NCI-H146 (cell line): ENCODE data around the gene DNMT1.
"Not testable (repeated sequence)": the region's sequence is repeated elsewhere in the genome, so short reads cannot be mapped to it uniquely, and the experiment has no call there.

Experiments used
- DNase-seq: peaks from one replicate; lab custom pipeline; 2025; lab: John Stamatoyannopoulos, UW

The DNMT1 gene

DNA sequence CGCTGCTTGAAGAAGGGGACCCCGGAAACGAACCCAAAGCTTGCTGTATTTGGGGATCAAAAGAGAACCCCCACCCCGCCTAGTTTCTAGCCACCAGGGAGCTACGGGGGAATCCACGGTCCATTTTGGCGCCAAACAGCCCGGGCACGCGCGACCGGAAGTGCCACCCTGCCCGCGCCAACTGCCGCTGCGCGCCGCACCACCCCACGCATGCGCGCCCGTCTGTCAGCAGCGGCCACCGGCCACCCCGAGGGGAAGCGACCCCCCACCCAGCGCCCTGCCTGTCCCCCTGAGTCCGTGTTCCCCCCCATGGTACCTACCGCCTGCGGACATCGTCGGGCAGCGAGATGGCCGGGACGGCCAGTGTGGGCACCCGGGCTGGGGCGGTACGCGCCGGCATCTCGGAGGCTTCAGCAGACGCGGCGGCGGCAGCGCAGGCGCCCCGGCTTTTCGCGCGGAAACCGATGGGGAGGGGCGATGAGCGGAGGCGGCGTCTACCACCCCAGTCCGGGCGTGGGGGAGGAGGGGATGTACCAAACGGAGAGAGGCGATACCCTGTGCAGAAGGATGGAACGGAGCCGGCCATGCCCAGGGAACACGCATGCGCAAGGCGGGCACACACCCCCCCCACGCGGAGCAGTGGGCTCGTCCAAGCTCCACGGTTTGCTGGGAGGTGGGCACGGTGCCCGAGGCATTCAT lies at the start of gene DNMT1:
TSS of gene DNMT1 (minus strand) at position 454 of the 699 bp plus-strand sequence. CDS start at position 400, 54 bp downstream.
- DNase-seq: peak; percentile 93

DNA sequence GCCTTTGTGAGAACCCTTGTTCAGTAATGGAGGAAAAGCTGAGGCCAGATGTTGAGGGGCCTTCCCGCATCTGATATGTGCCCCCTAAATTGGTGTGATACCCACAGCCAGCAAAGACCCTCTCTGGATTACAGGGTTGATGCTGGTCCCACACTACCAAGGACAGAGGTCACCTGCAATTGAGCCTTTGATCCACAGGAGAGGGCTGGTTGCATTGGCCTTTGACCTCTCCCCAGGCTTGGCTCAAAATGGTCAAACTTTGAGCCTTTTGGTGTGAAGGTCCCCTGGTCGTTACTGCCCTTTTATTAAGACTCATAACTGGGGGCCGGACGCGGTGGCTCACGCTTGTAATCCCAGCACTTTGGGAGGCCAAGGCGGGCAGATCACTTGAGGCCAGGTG lies 48.9 kb upstream of the DNMT1 start:
- no peak for DNase-seq

DNA sequence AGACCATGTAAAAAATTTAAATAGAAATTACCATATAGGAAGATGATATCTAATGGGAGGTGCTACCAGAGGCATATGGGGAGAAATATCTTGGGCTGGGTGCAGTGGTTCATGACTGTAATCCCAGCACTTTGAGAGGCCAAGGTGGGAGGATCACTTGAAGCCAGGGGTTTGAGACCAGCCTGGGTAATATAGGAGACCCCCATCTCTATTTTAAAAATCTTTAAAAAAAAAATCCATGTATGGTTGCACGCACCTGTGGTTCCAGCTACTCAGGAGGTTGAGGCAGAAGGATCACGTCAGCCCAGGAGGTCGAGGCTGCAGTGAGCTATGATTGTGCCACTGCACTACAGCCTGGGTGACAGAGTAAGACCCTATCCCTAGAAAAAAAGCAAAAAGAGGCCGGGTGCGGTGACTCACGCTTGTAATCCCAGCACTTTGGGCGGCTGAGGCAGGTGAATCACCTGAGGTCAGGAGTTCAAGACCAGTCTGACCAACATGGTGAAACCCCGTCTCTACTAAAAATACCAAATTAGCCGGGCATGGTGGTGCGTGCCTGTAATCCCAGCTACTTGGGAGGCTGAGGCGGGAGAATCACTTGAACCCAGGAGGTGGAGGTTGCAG lies 47.2 kb upstream of the DNMT1 start:
- DNase-seq: not testable (repeated sequence)

DNA sequence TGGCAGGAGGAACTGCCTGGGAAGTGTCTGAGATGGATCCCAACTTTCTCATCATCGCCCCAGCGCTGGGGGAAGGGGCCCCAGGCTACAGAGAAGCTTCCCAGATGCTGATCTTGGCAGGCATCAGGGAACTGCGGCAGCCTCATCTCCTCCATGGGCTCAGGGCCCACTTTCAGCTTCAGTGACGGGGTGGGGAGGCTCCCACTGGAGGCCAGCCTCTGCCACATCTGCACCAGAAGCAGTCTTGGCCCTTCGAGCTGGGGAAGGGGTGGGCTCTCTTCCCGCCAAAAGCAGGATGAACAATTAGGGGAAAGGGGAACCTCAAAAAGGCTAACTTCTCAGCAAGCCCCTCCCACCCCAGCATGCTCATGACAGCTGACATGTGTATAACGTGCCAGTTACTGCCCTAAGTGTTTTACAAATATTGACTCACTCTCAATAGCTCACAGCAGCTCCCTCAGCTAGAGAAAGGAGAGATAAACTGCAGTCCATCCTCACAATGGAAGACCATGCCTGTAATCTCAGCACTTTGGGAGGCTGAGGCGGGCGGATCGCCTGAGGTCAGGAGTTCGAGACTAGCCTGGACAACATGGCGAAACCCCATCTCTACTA lies 43.5 kb upstream of the DNMT1 start:
- DNase-seq: peak; percentile 97

DNA sequence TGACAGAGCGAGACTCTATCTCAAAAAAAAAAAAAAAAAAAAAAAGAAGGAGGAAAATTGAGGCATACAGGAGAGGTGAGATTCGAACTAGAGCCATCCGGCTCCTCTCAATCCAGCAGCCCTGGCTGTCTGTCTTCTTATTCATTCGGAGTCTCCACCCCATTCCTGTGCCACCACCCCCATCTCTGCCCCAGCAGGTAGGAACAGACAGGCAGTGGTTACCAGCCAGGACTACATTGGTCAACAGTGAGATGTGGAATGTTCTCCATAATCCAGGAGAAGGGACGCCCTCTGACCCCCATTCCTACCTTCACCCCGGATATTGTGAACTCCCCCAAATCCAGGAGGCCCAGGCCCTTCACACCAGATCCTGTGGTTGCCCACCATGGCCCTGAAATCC lies 42.9 kb upstream of the DNMT1 start:
- peak; percentile 42 for DNase-seq

DNA sequence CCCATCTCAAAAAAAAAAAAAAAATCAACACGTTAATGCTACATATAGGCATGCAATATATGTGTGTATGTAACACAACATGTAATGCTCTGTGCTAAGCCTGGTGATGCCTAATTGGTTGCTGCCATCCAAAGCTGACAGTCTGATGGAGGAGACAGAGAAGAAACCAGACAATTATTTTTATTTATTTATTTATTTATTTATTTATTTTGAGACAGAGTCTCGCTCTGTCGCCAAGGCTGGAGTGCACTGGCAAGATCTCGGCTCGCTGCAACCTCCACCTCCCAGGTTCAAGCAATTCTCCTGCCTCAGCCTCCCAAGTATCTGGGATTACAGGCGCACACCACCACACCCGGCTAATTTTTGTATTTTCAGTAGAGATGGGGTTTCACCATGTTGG lies 40.7 kb upstream of the DNMT1 start:
- not testable (repeated sequence) for DNase-seq

DNA sequence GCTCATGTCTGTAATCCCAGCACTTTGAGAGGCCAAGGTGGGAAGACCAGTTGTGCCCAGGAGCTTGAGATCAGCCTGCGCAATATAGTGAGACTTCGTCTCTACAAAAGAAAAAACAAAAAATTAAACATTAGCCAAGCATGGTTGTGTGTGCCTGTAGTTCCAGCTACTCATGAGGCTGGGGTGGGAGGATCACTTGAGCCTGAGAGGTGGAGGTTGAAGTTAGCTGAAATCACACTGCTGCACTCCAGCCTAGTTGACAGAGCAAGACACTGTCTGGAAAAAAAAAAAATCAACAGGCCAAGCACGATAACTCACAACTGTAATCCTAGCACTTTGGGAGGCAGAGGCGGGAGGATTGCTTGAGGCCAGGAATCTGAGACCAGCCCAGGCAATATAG lies 40.2 kb upstream of the DNMT1 start:
- DNase-seq: no peak

DNA sequence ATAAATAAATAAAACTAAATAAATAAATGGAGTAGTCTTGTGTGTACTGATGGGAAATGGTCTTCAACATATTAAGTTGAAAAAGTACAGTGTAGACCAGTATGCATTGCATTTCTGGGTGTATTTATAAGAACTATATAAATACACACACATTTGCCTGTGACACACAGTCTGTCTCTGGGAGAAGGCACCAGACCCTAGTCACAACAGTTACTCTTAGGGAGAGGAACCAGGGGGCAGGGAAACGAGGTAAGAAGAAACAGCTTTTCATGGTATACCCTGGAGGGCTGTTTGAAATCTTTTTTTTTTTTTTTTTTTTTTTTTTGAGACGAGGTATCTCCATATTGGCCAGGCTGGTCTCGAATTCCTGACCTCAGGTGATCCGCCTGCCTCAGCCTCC lies 39.2 kb upstream of the DNMT1 start:
- DNase-seq: no peak

DNA sequence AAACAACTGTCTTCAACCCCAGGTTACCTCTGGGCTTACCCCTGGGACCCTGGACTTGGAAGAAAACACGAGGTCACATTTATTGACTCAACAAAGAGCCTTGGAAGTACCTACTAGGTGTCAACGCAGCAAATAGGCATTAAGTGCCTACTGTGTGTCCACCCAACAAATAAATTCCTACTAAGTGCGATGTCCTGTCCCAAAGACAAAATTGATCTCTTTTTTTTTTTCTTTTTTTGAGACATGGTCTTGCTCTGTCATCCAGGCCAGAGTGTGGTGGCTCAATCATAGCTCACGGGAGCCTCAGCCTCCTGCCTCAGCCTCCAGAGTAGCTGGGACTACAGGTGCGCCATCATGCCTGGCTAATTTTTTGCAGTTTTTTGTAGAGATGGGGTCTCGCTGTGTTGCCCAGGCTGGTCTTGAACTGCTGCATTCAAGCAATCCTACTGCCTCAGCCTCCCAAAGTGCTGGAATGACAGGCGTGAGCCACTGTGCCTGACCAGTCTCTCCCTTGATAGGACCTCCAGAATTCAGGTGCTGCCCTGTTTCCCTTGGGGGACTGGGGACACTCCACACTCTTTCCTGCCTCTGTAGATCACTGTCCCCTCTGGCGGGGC lies 37.0 kb upstream of the DNMT1 start:
- no peak for DNase-seq

DNA sequence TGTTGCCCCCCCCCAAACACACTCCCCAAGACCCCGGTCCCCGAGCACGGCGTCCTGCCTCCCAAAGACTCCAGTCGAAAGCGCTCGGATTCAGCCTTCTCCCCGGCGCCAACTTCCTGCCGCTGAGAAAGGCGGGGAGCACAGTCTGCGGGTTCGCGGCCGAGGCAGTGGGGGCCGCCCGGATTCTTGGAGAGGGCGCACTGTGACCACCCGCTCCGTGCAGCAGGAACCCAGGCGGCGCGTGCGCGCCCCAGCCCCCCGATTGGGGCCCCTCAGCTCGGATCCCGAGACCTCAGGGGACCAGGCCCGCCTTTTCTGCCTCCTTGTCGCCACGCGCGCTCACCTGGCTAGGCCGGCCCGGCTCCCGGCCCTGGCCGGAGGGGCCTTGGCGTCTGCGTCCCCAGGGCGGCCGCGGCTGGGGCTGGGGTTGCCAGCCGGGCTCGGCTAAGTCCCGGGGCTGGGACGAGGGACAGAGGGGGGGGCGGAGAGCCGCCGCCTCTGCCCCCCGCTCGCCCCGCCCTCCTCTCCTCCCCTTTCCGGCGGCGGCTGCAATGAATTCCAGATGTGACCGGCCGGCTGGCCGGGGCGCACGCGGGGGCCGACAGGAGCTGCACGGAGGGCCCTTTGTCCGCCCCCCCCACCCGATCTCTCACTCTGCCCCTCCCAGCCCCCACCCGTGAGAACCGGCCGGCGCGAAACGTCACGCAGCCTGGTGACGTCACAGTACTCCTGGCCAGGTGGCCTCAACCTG lies 36.3 kb upstream of the DNMT1 start, which contains the start of gene S1PR2:
TSS of gene S1PR2 (minus strand) at position 471 of the 751 bp plus-strand sequence. CDS start 6,426 bp downstream, outside the sequence.
- peak; percentile 85 for DNase-seq

DNA sequence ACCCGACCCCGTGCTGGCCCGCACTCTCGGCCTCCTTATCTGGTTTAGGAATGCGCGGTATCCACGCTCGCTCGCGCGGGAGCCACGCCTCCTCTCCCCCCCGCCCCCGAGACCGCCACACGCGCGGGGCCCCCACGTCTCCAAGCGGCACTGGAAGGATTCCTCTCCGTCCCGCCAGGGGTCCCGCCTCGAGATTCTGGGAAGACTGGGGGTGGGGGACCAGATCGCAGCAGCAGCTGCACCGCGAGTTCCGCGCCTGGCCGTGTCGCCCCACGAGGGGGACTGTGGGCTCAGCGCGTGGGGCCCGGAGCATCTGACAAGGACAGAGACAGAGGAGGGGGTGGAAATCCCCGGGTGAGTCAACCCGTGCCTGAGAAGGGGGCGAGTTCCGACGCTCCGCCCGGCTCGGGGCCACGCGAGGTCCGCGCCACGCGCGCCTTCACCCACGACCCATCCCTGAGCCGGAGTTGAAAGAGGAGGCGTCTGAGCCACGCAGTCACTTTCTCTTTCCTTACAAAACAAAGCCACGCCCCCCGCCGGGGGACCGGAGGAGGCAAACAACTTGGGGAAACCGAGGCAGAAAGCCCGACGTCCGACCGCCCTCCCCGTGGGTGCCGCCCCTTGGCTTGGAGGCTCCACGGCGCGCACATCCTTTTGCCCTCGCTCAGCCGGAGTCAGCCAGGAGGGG lies 35.6 kb upstream of the DNMT1 start:
- DNase-seq: peak; percentile 59

DNA sequence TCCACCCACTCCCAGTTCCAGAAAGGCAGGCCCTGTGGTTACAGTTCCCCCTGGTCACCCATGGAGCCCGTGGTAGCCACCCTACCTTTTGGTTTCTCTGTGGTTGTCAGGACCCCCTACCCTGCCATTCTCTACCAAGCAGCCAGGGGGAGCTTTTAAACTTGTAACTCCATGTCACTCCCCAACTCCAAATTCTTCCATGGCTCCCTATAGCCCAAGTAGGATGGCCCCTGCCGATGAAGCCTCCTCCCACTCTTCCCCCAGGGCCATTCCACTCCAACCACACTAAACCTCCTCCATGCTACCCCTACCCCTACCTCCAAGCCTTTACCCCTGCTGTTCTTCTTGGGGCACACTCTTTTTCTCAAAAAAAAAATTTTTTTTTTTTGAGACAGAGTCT lies 34.2 kb upstream of the DNMT1 start:
- peak; percentile 44 for DNase-seq

DNA sequence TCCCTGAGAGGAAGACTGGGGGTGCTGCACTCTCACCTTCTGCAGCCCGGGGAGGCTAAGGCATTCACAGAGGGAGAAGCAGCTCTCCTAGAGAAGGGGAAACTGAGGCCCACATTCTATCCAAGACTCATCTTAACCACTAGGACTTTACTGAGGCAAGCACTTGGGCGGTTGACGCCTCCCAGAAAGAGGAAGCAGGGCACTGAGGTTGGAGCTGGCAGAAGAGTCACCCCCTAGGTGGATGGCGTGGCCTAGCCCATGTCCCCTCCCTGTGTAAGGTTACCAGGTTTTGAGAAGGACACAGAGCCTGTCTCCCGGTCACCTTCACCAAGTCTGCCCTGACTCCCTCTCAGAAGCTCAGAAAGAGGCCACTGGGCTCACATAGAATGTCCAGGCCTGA lies 33.6 kb upstream of the DNMT1 start:
- DNase-seq: no peak

DNA sequence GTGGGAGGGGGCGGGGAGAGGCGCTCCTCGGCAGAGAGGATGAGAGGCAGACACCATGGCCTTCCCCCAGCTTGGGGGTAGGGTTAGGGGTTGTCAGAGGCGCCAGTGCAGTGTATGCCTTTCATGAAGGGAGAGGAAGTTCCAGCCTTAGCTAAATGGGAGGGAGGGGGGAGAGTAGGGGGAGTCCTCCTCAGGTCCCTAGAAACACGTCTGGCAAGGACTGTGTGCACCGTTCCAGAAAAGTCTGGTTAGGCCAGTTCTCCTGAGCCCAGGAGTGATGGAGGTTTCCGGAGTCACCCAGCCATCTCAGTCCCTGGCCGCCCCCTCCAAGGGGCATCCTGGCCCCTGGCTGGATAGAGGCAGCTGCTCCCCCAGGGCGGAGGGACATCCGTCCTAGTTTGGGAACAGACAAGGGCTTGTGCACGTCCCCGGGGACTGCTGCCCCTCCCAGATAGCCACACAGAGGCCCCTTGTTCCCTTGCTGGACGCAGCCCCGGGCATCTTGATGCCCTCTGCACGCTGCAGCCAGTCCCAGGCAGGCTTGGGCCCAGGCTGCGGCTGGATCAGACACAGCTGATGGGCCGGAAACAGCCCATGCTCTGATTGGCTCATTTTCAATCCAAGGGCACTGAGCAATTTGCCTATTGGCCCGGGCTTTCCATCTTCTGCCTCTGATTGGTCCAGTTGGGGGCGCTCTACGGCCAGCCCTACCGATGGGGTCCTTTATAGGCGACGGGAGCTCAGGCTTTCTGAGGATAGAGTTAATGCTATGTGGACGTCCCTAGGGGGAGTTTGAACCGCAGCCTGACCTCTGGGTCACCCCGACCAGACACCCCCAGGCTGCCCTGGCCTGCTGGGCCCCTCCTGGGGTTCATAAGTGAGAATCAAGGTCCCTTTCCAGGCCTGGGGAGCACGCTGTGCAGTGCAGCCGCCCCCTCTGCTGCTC lies 32.5 kb upstream of the DNMT1 start:
- no peak for DNase-seq

DNA sequence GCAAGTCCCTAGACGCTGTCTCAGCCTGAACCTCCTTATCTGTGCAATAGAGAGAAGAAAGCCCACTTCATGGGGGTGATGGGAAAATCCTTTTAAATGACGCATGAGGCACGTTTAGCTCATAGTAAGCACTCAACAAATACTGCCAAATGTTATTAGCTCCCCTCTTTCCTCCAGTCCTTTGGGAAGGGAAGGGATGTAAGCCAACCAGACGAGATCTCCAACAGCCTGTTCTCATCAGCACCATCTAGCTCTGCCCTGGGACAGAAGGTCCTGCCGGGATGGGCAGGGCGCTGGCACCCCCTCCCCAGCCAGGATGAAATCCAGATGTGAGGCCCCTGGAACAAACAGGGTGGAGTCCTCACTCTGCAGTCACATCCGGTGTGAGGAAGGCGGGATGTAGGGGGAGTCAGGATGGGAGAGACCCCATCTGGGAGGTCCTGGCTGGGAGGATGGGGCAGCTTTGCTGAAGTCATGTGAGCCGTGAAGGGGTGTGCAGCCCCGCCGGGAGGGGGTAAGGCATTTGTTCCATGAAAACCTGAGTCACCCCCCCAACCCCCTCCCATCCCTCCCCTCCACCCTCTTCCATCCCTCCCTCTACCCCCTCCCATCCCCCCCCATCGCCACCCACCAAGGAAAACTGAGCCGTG lies 31.7 kb upstream of the DNMT1 start:
- no peak for DNase-seq

DNA sequence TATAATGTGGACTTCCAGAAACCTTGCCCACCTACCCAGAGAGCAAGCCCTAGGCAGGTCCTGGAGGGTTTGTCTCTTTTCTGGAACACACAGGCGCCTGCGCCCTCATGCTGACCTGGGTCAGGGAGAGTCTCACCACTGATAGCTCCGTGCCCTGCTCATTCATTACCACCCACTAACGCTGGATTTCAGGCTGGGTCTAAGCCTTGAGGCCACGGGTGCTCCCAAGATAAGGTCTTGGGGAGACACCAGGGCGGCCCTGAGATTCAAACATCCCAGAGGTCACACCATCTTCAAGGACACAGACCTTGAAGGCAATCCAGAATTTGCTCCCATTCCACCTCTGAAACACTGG lies 31.2 kb upstream of the DNMT1 start:
- DNase-seq: no peak

DNA sequence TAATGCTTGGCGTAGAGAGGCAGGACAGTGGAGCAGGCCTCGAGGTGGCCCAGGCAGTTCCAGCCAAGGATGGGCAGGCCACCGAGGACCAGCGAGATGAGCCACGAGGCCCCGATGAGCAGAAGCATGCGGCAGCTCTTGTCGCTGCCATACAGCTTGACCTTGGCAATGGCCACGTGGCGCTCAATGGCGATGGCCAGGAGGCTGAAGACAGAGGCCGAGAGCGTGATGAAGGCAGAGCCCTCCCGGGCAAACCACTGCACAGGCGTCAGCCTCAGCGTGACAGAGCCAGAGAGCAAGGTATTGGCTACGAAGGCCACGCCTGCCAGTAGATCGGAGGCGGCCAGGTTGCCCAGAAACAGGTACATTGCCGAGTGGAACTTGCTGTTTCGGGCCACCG lies 29.6 kb upstream of the DNMT1 start:
- DNase-seq: no peak

DNA sequence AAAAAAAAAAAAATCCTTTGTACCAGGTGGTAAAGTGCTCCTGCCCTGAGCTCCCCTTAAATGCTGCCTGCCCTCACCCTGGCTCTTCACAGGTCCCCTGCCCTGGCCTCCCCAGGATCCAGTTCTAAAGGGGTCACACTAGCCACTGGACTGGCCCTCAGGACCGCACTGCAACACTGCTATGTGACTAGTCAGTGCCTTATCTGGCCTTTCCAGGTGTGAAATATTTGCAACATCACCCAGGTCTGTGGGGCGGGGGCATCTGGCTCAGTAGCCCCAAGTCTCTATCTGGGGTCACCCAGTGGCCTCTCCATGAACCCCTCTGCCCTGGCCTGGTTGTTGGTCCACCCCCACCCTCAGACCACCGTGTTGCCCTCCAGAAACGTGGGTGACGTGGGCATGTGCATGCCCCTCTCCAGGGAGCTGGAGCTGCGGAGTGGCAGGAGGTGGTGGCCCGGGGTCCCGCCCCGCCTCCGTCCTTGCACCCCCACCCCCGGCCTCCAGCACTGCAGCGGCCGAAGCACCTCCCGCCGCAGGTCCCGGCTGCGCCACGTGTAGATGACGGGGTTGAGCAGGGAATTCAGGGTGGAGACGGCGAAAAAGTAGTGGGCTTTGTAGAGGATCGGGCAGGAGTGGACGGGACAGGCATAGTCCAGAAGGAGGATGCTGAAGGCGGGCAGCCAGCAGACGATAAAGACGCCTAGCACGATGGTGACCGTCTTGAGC lies 28.9 kb upstream of the DNMT1 start:
- no peak for DNase-seq

DNA sequence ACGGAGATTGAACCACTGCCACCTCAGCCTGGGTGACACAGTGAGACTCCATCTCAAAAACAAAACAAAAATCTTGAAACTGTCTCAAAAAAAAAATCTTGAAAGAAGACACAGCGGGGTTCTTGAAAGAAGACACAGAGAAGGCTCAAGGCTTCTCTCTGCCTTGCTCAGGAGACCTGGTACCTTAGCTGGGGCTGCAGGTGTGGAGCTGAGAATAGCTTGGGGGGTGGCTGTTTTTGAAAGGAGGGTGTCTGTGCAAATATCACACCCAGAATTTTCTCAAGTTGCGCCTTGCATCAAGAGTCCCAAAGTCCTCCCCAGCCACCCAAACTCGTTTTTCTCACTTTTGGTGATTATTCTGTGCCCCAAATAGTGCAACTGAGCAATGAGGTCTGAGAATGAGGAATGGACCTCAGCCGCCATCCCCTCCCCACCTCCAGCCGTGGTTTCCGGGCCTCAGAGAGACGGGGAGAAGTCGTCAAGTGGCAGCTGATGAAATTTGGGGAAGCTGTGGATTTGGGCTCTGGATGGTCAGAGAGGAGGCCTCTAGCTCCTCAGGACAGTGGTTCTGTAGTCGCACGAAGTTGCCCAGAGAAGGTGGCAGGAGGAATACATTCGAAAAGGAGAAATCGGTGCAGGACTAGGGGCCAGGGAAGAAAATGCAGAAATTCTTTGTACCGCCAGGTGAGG lies 27.6 kb upstream of the DNMT1 start:
- no peak for DNase-seq
